Esophagus muscularis mucosa (tissue), 4 donors: ENCODE measurements around the gene SSBP4.

Source experiments
- CTCF ChIP-seq, 3 experiments: fragments of 200-600 bp in 2 of 3; fragments of 450-650 bp in 1 of 3; sonication (generic) in 2 of 3; IDR thresholded peaks; one replicate each; pipeline ENCODE4 v1.5.1; 2017 to 2019; ENCODE audit warnings: antibody characterized with exemption in 3 of 3, mild to moderate bottlenecking in 2 of 3, moderate library complexity in 1 of 3
- EP300 ChIP-seq: sonication (generic); formaldehyde crosslinking; IDR thresholded peaks from one replicate; pipeline ENCODE4 v1.6.1; 2017; ENCODE audit warnings: antibody characterized with exemption
- POLR2A ChIP-seq: fragments of 450-650 bp; IDR thresholded peaks from one replicate; pipeline ENCODE4 v1.6.1; 2017; ENCODE audit warnings: antibody characterized with exemption, moderate library complexity, mild to moderate bottlenecking, low read depth
- POLR2AphosphoS5 ChIP-seq, 2 donors: sonication (generic); formaldehyde crosslinking; IDR thresholded peaks; one replicate each; pipeline ENCODE4 v1.6.1; 2017; ENCODE audit warnings: antibody characterized with exemption in 2 of 2

GRCh38 chr19:18452386-18452785, 33.2 kb downstream of the SSBP4 start:
- TF ChIP-seq POLR2AphosphoS5 (IDR thresholded peaks at IDR 0.05) (no peak), CTCF (IDR thresholded peaks at IDR 0.05) (no peak), POLR2A (no peak), EP300 (no peak)
